DMS 273 treated with DMSO at 0.1 percent for 48 hours (cell line): Measurements from ENCODE around the gene VAPA.
A peak's percentile ranks its signal among the peaks of the same experiment; 100 is the strongest.

ENCODE experiments used
- DNase-seq: peaks from one replicate; lab custom pipeline; 2025; lab: John Stamatoyannopoulos, UW

Gene VAPA

DNA sequence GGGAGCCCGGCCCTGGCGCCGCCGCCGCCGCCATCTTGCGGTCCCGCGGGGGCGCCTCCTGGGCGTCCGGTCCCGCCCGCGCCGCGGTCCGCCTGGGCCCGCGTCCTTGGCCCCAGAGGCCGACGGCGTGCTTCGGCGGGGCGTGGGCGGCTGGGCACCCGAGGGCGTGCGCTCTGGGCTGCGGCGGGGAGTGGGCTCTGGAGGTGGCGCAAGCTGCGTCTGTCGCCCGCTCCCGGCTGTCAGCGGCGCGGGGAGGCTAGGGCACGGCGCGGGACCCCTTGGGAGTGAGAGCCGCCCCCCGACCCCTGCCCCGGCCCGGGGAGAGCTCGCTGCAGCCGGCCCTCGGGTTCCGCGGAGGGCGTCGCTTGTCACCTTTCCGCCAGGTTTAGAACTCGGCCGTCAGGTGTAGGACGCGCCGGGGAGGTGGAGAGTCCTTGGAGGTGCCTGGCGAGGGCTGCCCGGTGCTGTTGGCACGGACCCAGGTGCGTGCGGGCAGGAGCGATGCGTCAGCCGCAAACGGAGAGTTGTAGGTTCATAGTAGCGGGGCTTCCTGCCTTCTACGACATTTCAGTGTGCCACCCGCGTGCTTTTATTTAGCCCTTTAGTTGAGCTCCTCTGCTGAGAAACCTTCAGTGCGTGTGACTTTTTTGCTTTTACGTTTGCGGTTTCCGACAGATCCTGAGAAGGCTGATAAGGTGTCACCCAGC, 921 bp downstream of the VAPA start:
- DNase-seq, result peak; percentile 24

DNA sequence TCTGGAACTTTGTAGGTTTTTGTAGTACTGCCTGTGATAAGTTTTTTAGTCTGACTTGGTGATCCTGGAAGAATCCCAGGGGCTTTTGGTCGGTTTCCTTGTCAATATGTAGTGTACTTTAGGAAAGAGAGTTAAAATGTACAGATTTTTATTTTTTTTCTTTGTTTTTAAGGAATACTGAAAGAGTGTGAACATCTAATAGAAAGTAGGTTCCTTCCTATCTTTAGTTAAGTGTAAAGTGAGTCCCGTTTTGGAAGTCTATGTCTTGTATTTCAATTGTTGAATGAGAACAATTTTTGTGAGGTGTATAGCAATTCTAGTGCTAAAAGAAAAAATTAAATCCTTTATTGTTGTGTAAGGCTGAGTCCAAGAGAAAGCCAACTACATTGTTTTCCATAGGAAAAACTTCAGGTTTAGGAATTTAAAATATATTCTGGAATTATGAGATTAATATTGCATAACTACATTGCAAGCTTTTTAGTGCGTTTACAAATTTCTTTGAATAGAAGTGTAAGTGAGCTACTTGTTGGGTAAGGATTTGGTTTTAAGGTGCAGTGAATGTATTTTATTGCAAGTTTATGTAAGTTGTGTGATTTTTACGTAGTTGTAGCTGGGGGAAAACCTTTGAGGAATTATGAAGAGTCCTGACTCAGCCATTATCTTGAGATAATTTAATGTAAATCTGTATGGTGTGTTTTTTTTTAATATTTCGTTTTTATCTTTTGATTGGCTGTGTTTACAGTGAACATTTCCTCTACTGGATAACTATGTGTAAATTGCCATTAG, 1.7 kb downstream of the VAPA start:
- no peak for DNase-seq

DNA sequence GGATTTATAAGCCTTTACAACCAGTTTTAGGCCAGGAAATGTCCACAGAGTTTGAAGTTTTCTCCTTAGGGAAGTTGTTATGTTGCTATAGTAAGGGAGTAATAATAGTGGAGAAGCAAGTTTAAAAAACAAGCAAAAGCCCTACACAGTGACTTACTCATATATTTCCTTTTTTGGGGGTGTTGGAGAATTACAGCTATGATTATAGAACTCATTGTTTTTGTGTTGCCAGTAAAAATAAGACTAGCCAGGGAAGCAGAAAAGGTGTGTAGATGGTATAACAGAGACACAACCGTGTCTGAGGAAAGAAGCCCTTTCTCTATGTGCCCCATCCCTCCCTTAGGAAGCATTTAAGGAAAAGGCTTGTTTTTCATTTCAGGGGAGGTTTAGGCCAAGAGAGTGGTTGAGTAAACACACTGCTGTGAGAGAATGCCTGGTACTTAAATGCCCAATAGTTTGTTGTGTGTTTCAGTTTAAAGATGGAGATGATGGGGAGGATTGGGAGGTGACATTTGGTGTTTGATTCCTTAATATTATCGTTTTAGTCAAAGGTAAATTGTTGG, 2.3 kb downstream of the VAPA start:
- DNase-seq, result no peak

DNA sequence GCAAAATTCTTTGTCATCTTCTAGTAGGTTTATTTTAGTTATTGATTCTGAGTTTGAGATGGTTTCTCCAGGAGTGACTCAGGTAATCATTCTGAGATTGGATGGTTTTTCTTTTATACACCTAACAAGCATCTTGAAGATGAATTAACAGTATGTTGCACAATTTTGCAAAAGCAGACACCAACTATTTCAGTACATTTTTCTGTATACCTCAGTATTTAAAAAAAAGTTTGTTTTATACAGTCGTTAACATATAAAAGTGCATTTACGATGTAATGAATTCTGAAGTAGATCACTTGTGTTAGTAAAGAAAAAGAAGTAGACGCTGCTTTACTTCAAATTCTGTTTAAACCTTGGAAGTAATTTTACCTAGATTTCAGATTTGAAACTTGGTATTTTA, 3.0 kb downstream of the VAPA start:
- DNase-seq, result no peak

DNA sequence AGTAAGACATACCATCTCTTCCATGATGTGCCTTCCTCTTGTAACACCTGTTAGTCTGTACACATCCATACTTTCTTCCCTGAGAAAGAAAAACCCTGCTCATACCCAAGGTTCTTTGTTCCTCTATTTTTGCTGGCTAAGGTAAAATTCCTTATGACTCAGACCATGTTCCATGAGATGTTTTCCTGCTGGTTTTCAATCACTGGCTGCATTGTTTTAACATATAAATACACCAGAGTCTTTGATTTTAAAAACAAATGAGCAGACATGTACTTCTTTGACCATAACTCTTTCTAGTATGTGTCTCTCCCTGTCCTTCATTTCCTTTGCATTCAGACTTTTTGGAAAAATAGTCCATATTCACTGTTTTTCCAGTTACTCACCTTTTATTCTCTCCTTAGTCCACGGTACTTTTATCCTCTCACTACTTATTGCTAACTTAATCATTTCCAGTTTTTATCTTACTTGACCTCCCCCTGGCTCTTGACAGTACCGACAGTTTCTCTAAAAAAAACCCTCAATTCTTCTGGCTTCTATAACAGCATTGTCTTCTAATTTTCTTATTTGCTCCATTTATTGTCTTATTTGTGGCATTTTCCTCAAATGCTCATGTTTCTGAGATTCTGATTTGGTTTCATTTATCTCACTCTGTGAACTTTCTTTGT, 4.3 kb downstream of the VAPA start:
- no peak for DNase-seq

DNA sequence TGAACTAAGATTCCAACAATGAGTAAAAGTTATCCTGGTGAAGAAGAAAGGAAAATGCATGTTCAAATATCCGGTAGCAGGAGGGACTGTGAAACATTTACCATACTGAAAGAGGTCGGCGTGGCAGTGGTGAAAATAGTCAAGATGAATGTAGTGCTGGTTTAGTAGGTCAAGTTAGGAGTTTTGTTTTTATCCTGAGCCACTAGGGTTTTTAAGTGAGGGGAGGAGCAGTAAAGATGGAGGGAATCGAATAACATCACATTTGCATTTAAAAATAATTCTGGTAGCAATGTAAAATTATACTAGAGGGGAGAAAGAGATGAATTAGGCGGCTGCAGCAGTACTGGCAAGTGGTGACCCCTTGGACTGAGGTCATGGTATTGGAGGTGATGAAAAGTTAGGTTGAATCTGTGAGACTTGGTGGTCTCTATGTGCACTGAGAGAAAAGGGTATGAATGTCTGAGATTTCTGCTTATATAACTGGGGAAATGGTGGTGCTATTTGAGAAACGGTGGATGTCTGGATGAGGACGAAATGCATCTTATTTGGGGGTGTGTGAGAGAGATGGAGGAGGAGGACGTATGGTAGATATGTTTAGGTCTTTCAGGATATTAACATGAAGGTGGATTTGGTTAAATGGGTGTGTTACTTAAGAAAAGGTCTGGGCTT, 5.9 kb downstream of the VAPA start:
- DNase-seq, result no peak

DNA sequence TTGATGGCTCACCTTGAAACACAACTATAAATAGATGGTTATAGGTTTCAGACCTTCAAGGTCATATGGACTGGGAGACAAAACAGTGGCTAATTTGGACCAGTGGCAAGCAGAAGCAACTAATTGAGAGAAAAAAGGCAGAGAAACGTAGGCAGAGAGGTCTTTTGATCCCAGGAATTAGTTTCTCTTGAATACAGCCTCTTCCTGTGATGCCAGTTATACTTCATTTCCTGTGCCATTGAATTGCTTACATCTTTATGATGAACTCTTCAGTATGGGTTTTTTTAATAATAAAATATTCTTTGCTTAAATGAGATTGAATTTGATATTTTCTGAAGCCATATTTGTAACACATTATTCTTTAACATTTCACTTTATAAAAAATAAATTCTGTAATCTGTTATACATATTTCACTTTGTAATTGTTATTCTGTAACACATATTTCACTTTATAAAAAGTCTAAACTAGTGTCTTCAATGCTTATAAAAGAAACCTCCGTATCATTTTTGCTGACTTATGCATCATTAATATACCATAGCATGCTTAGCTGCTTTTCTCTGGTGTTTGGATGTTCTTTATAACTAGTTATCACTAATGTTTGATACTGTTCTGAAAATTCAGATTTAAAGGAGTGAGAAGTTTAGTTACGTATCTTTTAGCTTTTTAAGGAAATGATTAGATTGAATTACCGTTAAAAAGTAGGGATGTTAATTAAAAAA, 8.9 kb downstream of the VAPA start:
- DNase-seq, result no peak

DNA sequence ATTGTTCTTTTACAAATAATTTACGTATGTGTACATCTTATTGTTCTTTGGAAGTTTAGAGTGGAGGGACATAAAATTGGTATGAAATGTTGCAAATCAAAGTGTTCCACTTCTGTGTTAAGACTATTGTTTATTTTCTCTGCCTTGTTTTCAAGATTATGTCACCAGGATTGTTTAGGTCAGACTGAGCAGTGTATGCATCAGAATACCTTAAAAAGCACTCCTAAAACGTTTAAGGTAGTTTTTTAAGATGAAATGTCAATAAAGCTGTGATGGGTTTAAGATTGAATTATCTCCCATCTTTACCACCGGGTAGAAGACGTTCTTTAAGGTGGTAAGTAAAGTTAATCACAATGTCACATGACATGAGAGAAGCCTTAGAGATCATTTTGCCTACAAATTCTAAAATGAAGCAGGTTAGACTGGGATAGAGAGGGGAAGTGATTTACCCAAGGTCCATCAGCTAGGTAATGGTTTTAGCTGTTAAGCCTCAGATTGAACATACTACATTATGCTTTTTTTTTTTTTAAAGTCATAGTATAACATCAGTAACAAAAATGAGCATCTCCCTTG, 10.6 kb downstream of the VAPA start:
- DNase-seq, result no peak

DNA sequence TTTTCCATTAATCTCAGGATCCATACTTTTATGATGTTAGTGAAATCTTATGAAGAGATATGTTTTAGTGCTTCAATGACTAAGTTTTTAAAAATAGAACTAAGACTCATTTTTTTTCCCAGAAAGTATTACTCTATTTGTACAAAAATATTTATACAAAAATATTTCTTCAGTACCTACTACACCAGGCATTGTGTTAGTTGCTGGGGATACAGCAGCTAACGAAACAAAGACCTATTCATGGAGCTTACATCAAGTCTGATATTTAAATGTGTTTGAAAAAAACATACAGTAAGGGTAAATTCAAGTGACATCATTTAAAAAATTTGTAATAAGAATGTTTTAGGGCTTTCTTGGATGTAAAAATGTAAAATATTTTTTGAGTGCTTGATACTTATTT, 11.6 kb downstream of the VAPA start:
- DNase-seq, result no peak

DNA sequence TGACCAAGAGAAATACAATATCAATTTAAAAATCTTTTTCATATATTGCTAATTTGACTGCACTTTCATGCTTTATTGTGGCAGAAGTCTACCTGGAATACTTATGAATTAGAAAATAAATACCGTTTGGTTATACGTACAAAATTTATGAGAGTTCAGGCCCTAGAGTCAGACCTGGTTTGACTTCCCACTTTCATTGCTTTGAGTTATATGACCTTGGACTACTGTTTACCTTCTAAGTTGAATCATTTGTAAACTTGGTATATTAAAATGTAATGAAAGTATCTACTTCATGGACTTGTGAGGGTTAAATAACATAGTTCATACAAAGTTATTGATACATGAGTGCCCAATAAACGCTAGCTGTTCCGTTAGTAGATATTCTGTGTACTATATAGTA, 12.0 kb downstream of the VAPA start:
- no peak for DNase-seq

DNA sequence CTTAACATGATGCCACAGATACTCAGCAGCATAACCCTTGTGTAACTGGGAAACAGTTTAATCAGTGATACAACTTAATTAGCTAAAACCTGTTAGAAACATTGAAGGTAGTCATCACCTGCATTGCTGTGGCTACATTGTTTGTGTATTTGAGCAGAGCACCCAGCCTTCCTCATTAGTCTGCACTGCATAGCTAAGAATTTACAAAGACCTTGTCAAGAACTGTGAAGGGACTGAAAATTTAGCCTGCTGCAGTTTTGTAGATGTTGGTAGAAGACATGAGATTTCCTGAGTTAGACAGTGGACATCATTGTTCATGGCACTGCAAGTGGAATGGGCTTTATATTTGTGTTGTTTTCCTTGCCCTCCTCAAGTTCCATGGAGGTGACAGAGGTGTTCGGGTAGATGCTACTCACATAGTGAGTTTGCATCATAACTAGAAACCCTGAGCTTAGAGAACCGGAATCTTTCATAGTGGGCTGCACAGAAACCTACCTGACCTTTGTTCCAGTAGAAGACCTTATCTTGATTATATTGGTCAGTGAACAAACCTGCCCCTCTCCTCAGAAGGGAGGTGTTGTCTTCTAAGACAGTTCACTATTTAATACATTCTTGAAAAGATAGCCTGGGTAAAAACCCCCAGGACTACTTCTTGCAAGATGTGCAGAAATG, 12.5 kb downstream of the VAPA start:
- no peak for DNase-seq

DNA sequence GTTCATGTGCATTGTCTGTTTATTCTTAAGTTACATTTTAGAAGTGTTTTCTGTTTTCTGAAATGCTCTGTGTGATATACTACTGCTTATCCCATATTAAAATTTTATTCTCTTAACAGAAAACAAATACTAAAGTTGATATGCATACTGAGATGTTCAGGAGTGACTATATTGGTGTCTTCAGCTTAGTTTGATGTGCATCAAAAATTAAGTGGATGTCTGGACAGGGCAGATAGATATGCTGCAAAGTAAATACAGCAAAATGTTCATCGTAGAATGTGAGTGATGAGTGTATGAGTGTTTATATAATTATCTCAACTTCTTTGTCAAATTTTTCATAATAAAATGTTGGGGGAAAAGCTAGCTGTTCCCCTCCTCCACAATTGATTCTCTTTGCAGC, 13.2 kb downstream of the VAPA start:
- no peak for DNase-seq

DNA sequence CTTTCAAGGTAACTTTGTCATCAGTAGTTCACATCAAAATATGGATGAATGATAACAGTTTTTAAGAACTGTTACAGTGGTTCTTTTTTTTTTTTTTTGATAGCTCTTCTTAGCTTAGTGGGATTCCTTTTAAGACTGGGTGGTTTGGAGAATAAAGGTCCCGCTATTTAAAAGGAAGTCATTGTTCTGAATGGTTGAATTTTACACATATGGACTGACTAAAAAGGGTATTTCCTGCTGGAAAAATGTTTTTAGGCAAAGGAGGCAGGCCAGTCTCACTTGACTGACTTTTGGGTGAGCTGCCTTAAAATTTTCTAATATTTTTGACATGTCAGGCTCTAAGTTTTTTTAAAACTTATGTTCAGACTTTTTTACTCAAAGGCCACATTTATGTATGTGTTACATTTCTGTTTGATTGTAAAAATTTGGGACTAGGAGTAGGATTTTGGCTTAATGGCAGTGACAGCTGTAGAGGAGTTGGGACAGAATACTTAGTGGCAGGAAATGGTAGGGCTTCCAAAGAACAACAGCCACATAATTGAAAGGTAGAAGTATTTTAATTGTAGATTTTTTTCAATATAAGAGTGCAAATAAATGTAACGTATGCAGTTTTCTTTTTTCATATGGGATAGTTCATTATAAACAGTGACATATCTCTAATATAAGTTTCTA, 13.7 kb downstream of the VAPA start:
- DNase-seq, result no peak

DNA sequence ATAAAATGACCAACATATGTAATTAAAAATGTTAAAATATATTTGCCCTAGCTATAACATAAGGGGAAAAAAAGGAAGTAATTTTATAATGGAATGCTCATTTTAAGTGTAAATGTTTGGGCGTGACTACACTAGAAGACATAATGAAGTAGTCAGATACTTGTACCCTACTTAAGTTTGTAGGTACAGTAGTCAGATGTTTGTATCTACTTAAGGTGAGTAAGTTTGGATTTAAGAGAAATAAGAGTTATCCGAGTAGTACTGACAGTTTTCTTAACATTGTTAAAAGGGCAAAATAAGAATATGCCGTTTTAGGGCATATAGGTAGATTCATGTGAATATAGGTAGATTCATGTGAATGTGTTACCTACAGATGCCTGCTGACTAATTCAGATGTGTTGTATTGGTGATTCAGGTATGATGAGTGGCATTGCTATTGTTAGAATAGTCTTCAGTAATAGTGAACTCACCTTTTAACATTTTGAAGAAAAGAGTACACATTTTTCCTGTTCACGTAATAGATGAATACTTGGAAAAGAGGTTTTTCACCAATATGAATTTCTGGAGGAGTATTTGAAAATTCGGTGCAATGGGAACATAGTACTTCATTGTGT, 14.9 kb downstream of the VAPA start:
- DNase-seq, result no peak

DNA sequence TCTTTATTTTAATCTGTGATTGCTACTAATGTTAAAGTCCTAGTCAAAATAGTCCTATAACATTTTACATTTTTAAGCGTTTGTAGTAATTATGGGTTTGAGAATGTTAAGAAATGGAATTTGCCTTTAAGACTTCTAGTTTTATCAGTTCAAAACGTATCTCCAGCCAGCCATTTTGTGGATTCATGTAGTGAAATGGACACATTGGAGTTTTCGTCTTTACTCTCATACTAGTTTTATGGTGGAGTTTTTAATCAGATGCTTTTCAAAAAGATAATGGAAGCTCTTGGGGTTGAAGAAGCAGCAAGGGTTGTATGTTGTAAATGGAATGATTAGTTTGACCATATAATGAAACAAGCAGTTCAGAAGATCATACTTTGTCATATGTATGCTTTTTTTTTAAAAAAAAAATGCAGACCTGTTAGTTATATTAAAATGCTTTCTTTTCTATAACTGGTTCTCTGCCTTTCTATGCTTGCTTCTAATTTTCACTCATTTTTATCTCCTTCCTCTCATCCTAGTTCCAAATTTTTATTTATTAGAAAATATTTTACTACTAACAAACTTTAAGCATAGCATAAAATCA, 16.6 kb downstream of the VAPA start:
- no peak for DNase-seq

DNA sequence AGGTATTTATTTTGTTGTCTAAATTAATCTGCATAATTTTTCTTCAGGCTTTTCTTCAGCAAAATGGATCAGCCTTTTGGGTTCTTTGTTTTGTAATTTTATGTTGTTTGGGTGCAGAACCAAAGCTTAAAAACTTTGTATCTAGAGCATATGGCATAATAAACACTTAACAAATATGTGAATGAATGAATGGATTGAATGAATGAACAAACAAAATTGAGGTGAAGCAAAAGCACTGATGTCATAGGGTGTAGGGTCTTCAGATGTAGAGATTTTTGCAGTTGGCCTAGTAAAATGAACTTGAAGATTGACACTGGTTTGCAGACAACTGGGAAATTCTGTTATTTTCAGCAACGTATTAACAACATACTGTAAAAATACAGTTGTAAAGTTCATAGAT, 17.3 kb downstream of the VAPA start:
- no peak for DNase-seq

DNA sequence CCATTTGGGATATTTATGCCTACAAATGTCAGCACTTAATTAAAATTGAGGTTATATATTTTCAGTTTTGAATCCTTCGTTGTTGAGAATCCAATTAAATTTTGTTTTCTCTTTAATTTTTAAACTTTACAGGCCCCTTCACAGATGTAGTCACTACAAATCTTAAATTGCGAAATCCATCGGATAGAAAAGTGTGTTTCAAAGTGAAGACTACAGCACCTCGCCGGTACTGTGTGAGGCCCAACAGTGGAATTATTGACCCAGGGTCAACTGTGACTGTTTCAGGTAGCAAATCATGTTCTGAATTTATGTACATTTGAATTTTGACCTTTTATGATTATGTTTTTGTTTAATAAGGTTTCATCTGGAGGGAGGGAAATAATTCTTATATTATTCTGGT, 17.9 kb downstream of the VAPA start:
- no peak for DNase-seq

DNA sequence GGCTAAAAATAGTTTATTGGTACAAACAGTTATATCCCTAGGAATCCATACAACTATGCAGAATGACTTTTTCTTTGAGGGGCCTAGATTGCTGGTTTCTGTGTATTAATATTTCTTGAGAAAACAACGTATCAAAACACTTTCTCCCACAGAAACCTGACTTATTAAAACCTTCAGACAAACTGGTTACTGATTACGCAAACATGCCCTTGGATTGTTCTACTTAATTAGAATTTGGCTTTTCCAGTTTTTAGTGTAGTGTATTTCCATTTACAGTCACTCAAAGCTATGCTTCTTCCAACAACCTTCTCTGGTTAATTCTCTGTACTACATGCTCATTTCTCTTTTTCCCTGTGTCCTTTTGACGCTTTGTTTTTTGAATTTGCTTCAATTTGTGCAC, 20.0 kb downstream of the VAPA start:
- DNase-seq, result no peak

DNA sequence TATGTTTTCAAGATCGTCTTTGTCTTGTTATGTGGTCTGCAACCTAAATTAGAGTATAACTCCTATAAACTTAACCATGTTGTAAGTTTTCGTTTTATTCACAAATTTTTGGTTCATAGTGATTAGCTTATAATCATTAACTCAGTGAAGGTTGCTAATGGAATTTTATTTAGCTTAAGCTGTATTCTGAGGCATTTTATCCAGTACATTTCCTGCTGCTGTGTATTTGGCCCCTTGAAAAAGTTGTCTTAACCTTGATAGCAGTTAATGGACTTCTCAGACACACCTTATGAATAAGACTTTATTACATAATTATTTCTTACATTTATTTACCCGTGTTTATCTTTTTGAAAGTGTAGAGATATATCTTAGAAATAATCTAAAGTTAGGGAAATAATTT, 20.5 kb downstream of the VAPA start:
- DNase-seq, result no peak
